NCI-H1436 (cell line): ENCODE data around the gene CDON.
"Not testable (repeated sequence)": the region's sequence is repeated elsewhere in the genome, so short reads cannot be mapped to it uniquely, and the experiment has no call there.

Experiments used
- DNase-seq: peaks from one replicate; lab custom pipeline; 2025; lab: John Stamatoyannopoulos, UW

CDON gene

GRCh38 chr11:125923633-125924032, 139.0 kb downstream of the CDON start:
- DNase-seq, result no peak

GRCh38 chr11:125923012-125923579, 139.6 kb downstream of the CDON start:
- peak; percentile 73 for DNase-seq

GRCh38 chr11:125922156-125922555, 140.5 kb downstream of the CDON start:
- DNase-seq, result no peak

- no peak for DNase-seq
These were observed 141.6 kb downstream of the CDON start for GRCh38 chr11:125921042-125921441.

GRCh38 chr11:125918140-125918840, 144.4 kb downstream of the CDON start:
- no peak for DNase-seq

GRCh38 chr11:125916683-125917347, 145.9 kb downstream of the CDON start:
- DNase-seq, result no peak

- not testable (repeated sequence) for DNase-seq
These were observed 148.1 kb downstream of the CDON start for GRCh38 chr11:125914601-125915000.

- no peak for DNase-seq
These were observed 152.3 kb downstream of the CDON start for GRCh38 chr11:125910226-125910849.
